ENCODE results near the gene PARD3B. TPM values are rescaled to one million over a fixed set of nuclear protein-coding genes. Genes with fewer than 3 reads are reported as not detected.

PARD3B gene
- total and polyA plus RNA-seq, 8 donors, result 18.5 to 24.6 (median 21.1) TPM

DNA sequence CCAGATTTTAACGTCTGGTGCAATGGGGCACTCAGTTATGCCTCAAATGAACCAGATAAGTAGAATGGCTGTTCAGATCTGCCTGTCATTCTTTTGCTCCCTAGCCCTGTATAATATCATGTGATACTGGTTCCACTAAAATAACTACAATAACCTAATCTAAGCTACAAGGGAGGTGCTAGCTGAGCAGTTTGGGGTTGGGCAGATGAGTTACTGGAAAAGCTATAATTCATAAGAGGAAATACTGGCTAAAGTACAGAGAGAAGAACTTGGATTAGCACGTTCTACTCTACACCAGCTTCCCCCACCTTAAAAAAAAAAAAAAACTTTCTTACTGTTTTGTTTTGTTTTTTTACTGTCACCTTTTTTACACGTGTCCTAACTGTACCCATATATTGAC lies 953.7 kb downstream of the PARD3B start:
- ATAC-seq (no peak), DNase-seq (no peak)
- no peaks in the 10 kb centered on the region for H3K9me3 ChIP-seq
- no peak overlapping the region for H3K27ac ChIP-seq
- H3K27me3 ChIP-seq, result no peaks in the 10 kb centered on the region
- intact Hi-C loops (cut with DNase I), result no loop called here
- H3K4me1 ChIP-seq, result no peaks in the 10 kb centered on the region
- H3K36me3 ChIP-seq, result no peaks in the 10 kb centered on the region
- TF ChIP-seq, protein P1, sequence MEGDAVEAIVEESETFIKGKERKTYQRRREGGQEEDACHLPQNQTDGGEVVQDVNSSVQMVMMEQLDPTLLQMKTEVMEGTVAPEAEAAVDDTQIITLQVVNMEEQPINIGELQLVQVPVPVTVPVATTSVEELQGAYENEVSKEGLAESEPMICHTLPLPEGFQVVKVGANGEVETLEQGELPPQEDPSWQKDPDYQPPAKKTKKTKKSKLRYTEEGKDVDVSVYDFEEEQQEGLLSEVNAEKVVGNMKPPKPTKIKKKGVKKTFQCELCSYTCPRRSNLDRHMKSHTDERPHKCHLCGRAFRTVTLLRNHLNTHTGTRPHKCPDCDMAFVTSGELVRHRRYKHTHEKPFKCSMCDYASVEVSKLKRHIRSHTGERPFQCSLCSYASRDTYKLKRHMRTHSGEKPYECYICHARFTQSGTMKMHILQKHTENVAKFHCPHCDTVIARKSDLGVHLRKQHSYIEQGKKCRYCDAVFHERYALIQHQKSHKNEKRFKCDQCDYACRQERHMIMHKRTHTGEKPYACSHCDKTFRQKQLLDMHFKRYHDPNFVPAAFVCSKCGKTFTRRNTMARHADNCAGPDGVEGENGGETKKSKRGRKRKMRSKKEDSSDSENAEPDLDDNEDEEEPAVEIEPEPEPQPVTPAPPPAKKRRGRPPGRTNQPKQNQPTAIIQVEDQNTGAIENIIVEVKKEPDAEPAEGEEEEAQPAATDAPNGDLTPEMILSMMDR (IDR thresholded peaks at IDR 0.05), result no peak
- H3K4me3 ChIP-seq, result no peak overlapping the region

DNA sequence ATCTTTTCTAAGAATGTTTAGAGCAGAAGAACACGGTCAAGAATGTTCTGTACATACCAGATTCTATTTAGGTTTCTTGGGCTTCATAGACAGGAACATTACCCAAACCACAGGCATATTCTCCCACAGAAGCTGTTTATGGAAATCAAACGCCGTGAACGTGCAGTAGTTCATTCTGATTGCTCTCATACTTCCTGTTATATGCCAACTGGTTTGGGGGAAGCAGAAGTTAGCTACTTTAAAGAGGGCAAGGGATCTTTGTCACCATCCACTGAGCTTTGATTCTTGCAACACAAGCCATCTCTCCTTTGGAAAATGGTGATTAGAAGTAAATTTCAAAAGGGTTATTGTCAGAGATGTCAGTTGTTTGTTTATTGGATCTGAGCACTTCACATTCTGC lies 954.8 kb downstream of the PARD3B start:
- TF ChIP-seq, protein P1 (IDR thresholded peaks at IDR 0.05), result no peak
- intact Hi-C loops (cut with DNase I), result no loop called here
- no peaks in the 10 kb centered on the region for H3K9me3 ChIP-seq
- H3K27ac ChIP-seq, result no peak overlapping the region
- H3K27me3 ChIP-seq, result no peaks in the 10 kb centered on the region
- no peaks in the 10 kb centered on the region for H3K36me3 ChIP-seq
- H3K4me3 ChIP-seq, result no peak overlapping the region
- DNase-seq, result no peak
- no peaks in the 10 kb centered on the region for H3K4me1 ChIP-seq
- ATAC-seq, result no peak

DNA sequence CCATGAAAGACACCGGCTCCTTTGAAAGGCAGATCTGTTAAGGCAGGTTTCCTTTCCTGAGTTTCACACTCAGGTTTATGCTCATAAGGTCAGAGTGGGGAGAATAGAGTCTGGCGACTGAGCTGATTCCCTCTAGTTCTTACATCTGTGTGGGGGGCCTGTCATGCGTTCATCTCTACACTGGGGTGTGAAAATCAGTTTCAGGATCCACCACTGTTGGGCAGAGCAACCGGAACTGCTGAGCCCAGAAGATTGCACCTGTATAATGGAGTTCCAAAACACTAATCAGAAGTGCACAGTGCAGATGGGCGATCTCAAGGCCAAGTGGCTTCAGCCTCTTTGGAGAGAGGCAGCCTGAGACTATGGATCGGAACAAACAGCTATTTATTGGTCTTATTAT lies 955.7 kb downstream of the PARD3B start:
- H3K4me3 ChIP-seq, result no peak overlapping the region
- intact Hi-C loops (cut with DNase I), result no loop called here
- H3K9me3 ChIP-seq, result no peaks in the 10 kb centered on the region
- TF ChIP-seq, protein P1 (IDR thresholded peaks at IDR 0.05), result no peak
- no peak for DNase-seq
- no peak overlapping the region for H3K27ac ChIP-seq
- no peaks in the 10 kb centered on the region for H3K4me1 ChIP-seq
- no peaks in the 10 kb centered on the region for H3K36me3 ChIP-seq
- H3K27me3 ChIP-seq, result no peaks in the 10 kb centered on the region
- ATAC-seq, result no peak

DNA sequence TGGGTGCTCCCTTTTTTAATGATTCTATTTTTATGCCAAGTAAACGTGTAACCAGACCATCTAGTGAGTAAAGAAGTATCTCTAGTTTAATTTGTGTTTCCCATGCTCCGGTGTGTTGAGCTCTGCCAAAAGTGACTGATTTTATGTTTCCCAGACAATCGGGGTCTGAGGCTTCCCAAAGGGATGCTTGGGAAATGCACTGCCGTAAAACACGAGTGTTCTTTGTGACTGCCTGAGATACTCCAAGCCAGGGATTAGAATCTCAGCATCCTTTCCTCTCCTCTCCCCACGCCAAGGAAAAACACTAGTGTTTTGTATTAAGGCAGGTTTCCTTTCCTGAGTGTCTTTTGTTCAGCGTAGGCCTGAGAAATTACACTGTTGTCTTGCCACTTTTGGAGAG lies 956.6 kb downstream of the PARD3B start:
- Histone ChIP-seq H3K4me1 (no peaks in the 10 kb centered on the region), H3K36me3 (no peaks in the 10 kb centered on the region), H3K9me3 (no peaks in the 10 kb centered on the region), H3K27ac (no peak overlapping the region), H3K27me3 (no peaks in the 10 kb centered on the region), H3K4me3 (no peak overlapping the region)
- ATAC-seq (no peak), DNase-seq (no peak)
- TF ChIP-seq, protein P1 (IDR thresholded peaks at IDR 0.05), result no peak
- intact Hi-C loops (cut with DNase I), result no loop called here

DNA sequence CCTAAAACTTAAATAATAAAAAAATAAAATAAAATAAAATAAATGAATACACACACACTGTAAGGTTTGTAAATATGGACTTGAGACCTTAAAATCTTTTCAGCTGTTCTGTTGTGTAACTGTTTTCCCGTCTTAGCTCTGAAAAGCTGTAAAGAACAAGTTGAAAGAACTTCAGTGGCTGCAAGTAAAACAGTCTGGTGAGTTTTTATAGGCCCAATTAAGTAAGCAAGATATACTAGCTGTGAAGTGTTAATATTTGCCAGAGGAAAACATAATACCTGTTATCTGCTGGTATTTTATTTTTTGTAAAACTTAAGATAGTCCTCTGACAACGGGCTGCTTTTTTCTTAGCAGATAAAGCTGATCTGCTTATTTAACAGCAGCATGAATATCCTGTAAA lies 960.1 kb downstream of the PARD3B start:
- DNase-seq, result no peak
- H3K9me3 ChIP-seq, result no peaks in the 10 kb centered on the region

More for the DNA sequence above, 960.1 kb downstream of the PARD3B start:
- H3K36me3 ChIP-seq, result no peaks in the 10 kb centered on the region
- H3K27me3 ChIP-seq, result no peaks in the 10 kb centered on the region
- no peak for ATAC-seq
- no peaks in the 10 kb centered on the region for H3K4me1 ChIP-seq
- no peak overlapping the region for H3K27ac ChIP-seq
- TF ChIP-seq, protein P1 (IDR thresholded peaks at IDR 0.05), result no peak
- intact Hi-C loops (cut with DNase I), result no loop called here
- no peak overlapping the region for H3K4me3 ChIP-seq
